Measurements from ENCODE around the gene CHAD. TPM values are rescaled to one million over a fixed set of nuclear protein-coding genes. Genes with fewer than 3 reads are reported as not detected.
"Not testable (repeated sequence)": the region's sequence is repeated elsewhere in the genome, so short reads cannot be mapped to it uniquely, and the experiment has no call there.

CHAD gene
- total and polyA plus RNA-seq, 3 experiments from 2014 or later: not detected

GRCh38 chr17:50480142-50480764 lies 11.6 kb upstream of the CHAD start:
- Mint-ChIP-seq H3K4me3 (peak overlapping the region in 6 of 7 donors; percentile 70 to 91 (median 90)), H3K27ac (peak overlapping the region in 5 of 8 donors; percentile 29 to 91 (median 81)), H3K36me3 (peaks cover 2 to 39% (median 3%) of the 10 kb centered on the region in 3 donors), H3K9me3 (no peaks in the 10 kb centered on the region), H3K4me1 (peaks cover 17 to 35% (median 32%) of the 10 kb centered on the region in 3 donors), H3K27me3 (no peaks in the 10 kb centered on the region)
- Histone ChIP-seq H3K27me3 (ENCODE audit: insufficient read depth, low read length, poor library complexity, severe bottlenecking) (no peaks in the 10 kb centered on the region), H3K9me3 (ENCODE audit: low read length) (no peaks in the 10 kb centered on the region), H3K36me3 (ENCODE audit: insufficient read depth, low read length) (peaks cover 5% of the 10 kb centered on the region), H3K4me3 (ENCODE audit: low read length) (no peak overlapping the region), H3K4me1 (ENCODE audit: insufficient read depth, low read length) (peaks cover 16% of the 10 kb centered on the region), H3K27ac (ENCODE audit: low read depth, low read length) (no peak overlapping the region)
- CTCF ChIA-PET: interaction anchor here (0.8 to 2.1 kb wide), 12 partner anchors 7 to 118 kb away, joined by 3 to 14 read pairs (median 4); partner anchors contain the start of gene ACSF2
- POLR2A ChIA-PET: no interaction called here
- no peak for DNase-seq

GRCh38 chr17:50479522-50480141 lies 11.0 kb upstream of the CHAD start:
- Histone ChIP-seq H3K27ac (ENCODE audit: low read depth, low read length) (no peak overlapping the region), H3K9me3 (ENCODE audit: low read length) (no peaks in the 10 kb centered on the region), H3K27me3 (ENCODE audit: insufficient read depth, low read length, poor library complexity, severe bottlenecking) (no peaks in the 10 kb centered on the region), H3K36me3 (ENCODE audit: insufficient read depth, low read length) (peaks cover 5% of the 10 kb centered on the region), H3K4me3 (ENCODE audit: low read length) (peak overlapping the region; percentile 97), H3K4me1 (ENCODE audit: insufficient read depth, low read length) (peaks cover 16% of the 10 kb centered on the region)
- peak overlapping the region; percentile 78 to 96 (median 82) for H3K27ac Mint-ChIP-seq
- POLR2A ChIA-PET: interaction anchor here (0.9 to 1.5 kb wide), 2 partner anchors 12 to 82 kb away, joined by 4 to 5 read pairs; partner anchors contain the start of gene LRRC59
- H3K4me3 Mint-ChIP-seq: peak overlapping the region; percentile 86 to 96 (median 91)
- no peaks in the 10 kb centered on the region for H3K9me3 Mint-ChIP-seq
- H3K4me1 Mint-ChIP-seq: peaks cover 17 to 35% (median 32%) of the 10 kb centered on the region in 3 donors
- peak; percentile 34 to 77 (median 49) for DNase-seq
- H3K27me3 Mint-ChIP-seq: no peaks in the 10 kb centered on the region
- CTCF ChIA-PET: interaction anchor here (0.7 to 2.1 kb wide), 22 partner anchors 8 to 278 kb away, joined by 3 to 14 read pairs (median 4); partner anchors contain the start of genes ACSF2, COL1A1 and LRRC59
- peaks cover 2 to 33% (median 3%) of the 10 kb centered on the region in 3 donors for H3K36me3 Mint-ChIP-seq

DNA sequence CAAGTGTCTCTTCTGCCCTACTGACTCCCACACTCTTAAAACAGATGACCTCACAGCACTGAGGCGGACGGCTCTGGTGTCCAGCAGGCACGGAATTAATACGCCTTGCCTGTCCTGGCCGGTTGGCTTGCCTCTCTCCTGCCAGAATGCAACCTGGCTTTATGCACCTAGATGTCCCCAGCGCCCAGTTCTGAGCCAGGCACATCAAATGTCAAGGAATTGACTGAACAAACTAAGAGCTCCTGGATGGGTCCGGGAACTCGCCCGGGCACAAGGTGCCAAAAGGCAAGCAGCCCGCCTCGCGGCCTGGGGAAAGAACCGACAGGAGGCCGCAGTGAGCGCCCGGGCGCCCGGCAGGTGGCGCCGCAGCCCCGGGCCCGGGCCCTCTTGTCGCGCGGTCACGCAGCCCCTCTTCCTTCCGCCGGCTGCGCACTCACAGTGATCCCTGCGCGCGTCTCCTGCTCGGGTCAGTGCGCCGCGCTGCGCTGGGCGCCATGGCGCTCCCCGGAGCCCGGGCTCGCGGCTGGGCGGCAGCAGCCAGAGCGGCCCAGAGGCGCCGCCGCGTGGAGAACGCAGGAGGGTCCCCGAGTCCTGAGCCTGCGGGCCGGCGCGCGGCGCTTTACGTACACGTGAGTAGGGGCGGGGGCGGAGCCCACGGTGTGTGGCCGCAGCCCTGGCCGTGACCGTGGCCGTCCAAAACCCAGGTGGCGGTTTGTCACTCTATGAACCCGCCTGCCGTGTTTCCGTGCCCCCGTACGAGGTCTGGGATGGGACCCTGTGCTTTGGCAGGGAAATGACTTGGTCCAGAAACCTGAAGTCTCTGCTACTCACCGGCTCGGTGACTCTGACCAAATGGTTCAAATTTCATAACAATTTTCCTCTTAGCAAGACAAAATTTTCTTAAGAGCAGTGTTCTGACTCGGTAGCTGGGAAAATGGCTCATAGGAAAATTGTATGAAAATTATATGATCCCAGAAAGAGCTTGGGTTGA lies 10.0 kb upstream of the CHAD start, which contains the start of gene RSAD1:
TSS of gene RSAD1 (plus strand) at position 470 of the 991 bp plus-strand sequence. CDS start at position 495, 25 bp downstream.
- H3K27me3 ChIP-seq (ENCODE audit: insufficient read depth, low read length, poor library complexity, severe bottlenecking): no peaks in the 10 kb centered on the region
- peak within 1 kb of the TSS; percentile 85 for H3K27ac ChIP-seq (ENCODE audit: low read depth, low read length)
- peak within 1 kb of the TSS; percentile 86 to 96 (median 91) for H3K4me3 Mint-ChIP-seq
- H3K27me3 Mint-ChIP-seq: no peaks in the 10 kb centered on the region
- CTCF ChIA-PET: interaction anchor here (0.7 to 2.1 kb wide), 23 partner anchors 9 to 277 kb away, joined by 3 to 14 read pairs (median 4); partner anchors contain the start of genes ACSF2, COL1A1 and LRRC59
- H3K4me1 Mint-ChIP-seq: peaks cover 17 to 35% (median 32%) of the 10 kb centered on the region in 3 donors
- POLR2A ChIA-PET: interaction anchor here (0.6 to 1.5 kb wide), 3 partner anchors 11 to 81 kb away, joined by 3 to 5 read pairs (median 4); partner anchors contain the start of gene LRRC59
- peaks cover 5% of the 10 kb centered on the region for H3K36me3 ChIP-seq (ENCODE audit: insufficient read depth, low read length)
- DNase-seq: peak; percentile 77 to 89 (median 81)
- H3K9me3 Mint-ChIP-seq: no peaks in the 10 kb centered on the region
- peak within 1 kb of the TSS; percentile 97 for H3K4me3 ChIP-seq (ENCODE audit: low read length)
- H3K27ac Mint-ChIP-seq: peak within 1 kb of the TSS; percentile 81 to 99 (median 92)
- H3K36me3 Mint-ChIP-seq: peaks cover 2 to 24% (median 3%) of the 10 kb centered on the region in 3 donors
- H3K9me3 ChIP-seq (ENCODE audit: low read length): no peaks in the 10 kb centered on the region
- peaks cover 16% of the 10 kb centered on the region for H3K4me1 ChIP-seq (ENCODE audit: insufficient read depth, low read length)

DNA sequence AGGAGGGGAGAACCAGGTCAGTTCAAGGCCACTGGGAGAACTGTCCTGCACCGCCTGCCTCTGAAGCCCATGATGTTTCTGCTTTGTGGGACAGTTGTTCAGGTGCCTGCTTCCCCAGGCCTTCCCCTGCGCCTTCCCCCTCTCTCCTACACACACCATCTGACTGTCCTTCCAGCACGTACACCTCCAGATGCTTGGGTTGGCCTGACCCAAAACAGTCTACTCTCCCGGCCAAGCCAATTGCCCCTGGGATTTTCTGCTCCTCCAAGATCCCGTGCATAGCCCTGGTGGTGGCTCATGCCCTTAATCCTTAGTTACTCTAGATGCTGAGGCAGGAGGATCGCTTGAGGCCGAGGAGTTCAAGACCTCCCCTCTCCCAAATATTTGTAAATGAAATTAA lies 9.3 kb upstream of the CHAD start:
- CTCF ChIA-PET: interaction anchor here (0.8 to 2.1 kb wide), 6 partner anchors 17 to 116 kb away, joined by 3 to 14 read pairs (median 4); partner anchors contain the start of gene LRRC59
- POLR2A ChIA-PET: interaction anchor here (0.6 kb wide), 1 partner anchor 51 kb away, joined by 3 read pairs; no protein-coding TSS in a partner anchor
- peaks cover 17 to 35% (median 32%) of the 10 kb centered on the region in 3 donors for H3K4me1 Mint-ChIP-seq
- peaks cover 16% of the 10 kb centered on the region for H3K4me1 ChIP-seq (ENCODE audit: insufficient read depth, low read length)
- peak overlapping the region; percentile 97 for H3K4me3 ChIP-seq (ENCODE audit: low read length)
- H3K36me3 Mint-ChIP-seq: peaks cover 3 to 22% (median 3%) of the 10 kb centered on the region in 3 donors
- no peaks in the 10 kb centered on the region for H3K27me3 ChIP-seq (ENCODE audit: insufficient read depth, low read length, poor library complexity, severe bottlenecking)
- no peak for DNase-seq
- H3K36me3 ChIP-seq (ENCODE audit: insufficient read depth, low read length): peaks cover 5% of the 10 kb centered on the region
- no peaks in the 10 kb centered on the region for H3K9me3 ChIP-seq (ENCODE audit: low read length)
- peak overlapping the region; percentile 74 to 96 (median 86) for H3K4me3 Mint-ChIP-seq
- H3K27ac Mint-ChIP-seq: peak overlapping the region; percentile 74 to 99 (median 92)
- H3K27me3 Mint-ChIP-seq: no peaks in the 10 kb centered on the region
- peak overlapping the region; percentile 85 for H3K27ac ChIP-seq (ENCODE audit: low read depth, low read length)
- no peaks in the 10 kb centered on the region for H3K9me3 Mint-ChIP-seq

DNA sequence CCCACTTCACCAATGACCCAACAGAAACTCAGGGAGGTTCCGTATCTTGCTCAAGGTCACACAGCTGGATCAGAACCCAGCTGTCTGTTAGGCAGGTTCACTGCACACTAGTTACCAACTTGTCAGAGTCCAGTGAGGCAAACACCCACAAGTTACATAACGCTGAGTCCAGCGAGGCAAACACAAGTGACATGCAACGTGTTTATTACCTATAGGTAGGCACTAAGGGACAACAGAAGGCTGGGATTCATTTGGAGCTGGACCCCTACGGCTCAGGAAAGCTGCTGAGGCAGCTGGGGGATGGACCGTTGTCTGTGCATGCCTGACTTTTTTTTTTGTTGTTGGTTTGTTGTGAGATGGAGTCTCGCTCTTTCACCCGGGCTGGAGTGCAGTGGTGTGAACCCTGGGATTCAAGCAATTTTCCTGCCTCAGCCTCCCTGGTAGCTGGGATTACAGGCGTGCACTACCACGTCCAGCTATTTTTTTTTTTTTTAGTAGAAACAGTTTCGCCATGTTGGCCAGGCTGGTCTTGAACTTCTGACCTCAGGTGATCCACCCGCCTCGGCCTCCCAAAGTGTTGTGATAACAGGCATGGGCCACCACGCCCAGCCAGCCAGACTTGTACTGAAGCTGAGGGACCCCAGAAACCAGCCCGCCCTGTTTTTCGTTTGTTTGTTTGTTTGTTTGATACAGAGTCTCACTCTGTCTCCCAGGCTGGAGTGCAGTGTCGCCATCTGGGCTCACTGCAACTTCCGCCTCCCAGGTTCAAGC lies 8.1 kb upstream of the CHAD start:
- H3K4me1 ChIP-seq (ENCODE audit: insufficient read depth, low read length): peaks cover 16% of the 10 kb centered on the region
- POLR2A ChIA-PET: no interaction called here
- Mint-ChIP-seq H3K9me3 (no peaks in the 10 kb centered on the region), H3K36me3 (peaks cover 0 to 14% (median 5%) of the 10 kb centered on the region in 3 donors), H3K4me1 (peaks cover 17 to 28% (median 26%) of the 10 kb centered on the region in 3 donors), H3K27me3 (no peaks in the 10 kb centered on the region), H3K27ac (peak overlapping the region in 2 of 8 donors; percentile 15 to 52), H3K4me3 (peak overlapping the region in 2 of 7 donors; percentile 44 to 73)
- CTCF ChIA-PET: interaction anchor here (1.0 to 1.4 kb wide), 3 partner anchors 23 to 115 kb away, joined by 3 read pairs; no protein-coding TSS in a partner anchor
- no peaks in the 10 kb centered on the region for H3K9me3 ChIP-seq (ENCODE audit: low read length)
- no peak overlapping the region for H3K27ac ChIP-seq (ENCODE audit: low read depth, low read length)
- no peak for DNase-seq
- H3K4me3 ChIP-seq (ENCODE audit: low read length): no peak overlapping the region
- peaks cover 5% of the 10 kb centered on the region for H3K36me3 ChIP-seq (ENCODE audit: insufficient read depth, low read length)
- H3K27me3 ChIP-seq (ENCODE audit: insufficient read depth, low read length, poor library complexity, severe bottlenecking): no peaks in the 10 kb centered on the region

DNA sequence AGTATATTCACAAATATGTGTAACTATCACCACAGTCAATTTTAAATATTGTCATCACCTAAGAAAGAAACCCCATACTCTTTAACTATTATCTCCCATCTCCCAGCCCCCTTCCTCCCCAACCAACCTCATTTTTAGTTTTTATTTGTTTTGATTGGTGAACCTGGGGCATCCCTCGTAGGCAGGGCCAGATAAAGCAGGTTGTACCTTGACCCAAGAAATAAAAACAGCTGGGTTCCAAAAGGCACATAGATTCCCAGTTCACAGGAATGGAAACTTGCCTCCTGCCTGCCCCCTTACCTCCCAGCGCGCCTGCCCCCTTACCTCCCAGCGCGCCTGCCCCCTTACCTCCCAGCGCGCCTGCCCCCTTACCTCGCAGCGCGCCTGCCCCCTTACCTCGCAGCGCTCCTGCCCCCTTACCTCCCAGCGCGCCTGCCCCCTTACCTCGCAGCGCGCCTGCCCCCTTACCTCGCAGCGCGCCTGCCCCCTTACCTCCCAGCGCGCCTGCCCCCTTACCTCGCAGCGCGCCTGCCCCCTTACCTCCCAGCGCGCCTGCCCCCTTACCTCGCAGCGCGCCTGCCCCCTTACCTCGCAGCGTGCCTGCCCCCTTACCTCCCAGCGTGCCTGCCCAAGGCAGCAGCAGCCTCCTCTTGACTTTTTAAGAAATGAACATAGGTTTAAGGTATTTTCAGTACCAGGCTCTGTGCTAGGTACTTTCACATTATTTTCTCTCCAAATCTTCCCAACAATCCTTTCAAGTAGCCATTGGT lies 7.3 kb upstream of the CHAD start:
- H3K4me3 ChIP-seq (ENCODE audit: low read length); H3K27ac ChIP-seq (ENCODE audit: low read depth, low read length); POLR2A ChIA-PET; H3K9me3 Mint-ChIP-seq; H3K9me3 ChIP-seq (ENCODE audit: low read length); DNase-seq; H3K27me3 ChIP-seq (ENCODE audit: insufficient read depth, low read length, poor library complexity, severe bottlenecking); H3K27me3 Mint-ChIP-seq; H3K36me3 ChIP-seq (ENCODE audit: insufficient read depth, low read length): not testable (repeated sequence)
- peak overlapping the region in 2 of 8 donors; percentile 38 to 52 for H3K27ac Mint-ChIP-seq
- peaks cover 17 to 26% (median 25%) of the 10 kb centered on the region in 3 donors for H3K4me1 Mint-ChIP-seq
- peak overlapping the region in 2 of 7 donors; percentile 44 to 73 for H3K4me3 Mint-ChIP-seq
- H3K36me3 Mint-ChIP-seq: peaks cover 0 to 20% (median 6%) of the 10 kb centered on the region in 3 donors
- H3K4me1 ChIP-seq (ENCODE audit: insufficient read depth, low read length): peaks cover 16% of the 10 kb centered on the region
- CTCF ChIA-PET: interaction anchor here (1.7 kb wide), 1 partner anchor 79 kb away, joined by 9 read pairs; the partner anchor contains the start of gene LRRC59
